Left ventricle myocardium superior (tissue), 1 donor: ENCODE results near the gene MED26. TPM values are rescaled to one million over a fixed set of nuclear protein-coding genes. Genes with fewer than 3 reads are reported as not detected.
"Not testable (repeated sequence)": the region's sequence is repeated elsewhere in the genome, so short reads cannot be mapped to it uniquely, and the experiment has no call there.

Source experiments
- ATAC-seq: fragments of 200-7000 bp; cut with Tn5 transposase; one replicate; pipeline ENCODE4 v1.9.1; 2020; ENCODE audit warnings: mild to moderate bottlenecking, moderate library complexity
- DNase-seq: peaks from one replicate; pipeline ENCODE4 v3.0.0-alpha.2; 2020
- intact Hi-C: fragments of 100-400 bp; cut with micrococcal nuclease; formaldehyde crosslinking; loops from one replicate; pipeline ENCODE4 v1.11.0; 2022
- total RNA-seq: library from RNA; stranded (reverse); fragmentation: NEBNext Ultra II Directional; extraction: Animal tissue kit (Norgen Biotek cat#: 25700); gene quantifications from one replicate; pipeline ENCODE4 v1.2.1, GENCODE V29; 2021
- donor health status: DM: no; HTN: yes; CAD: no; lungs with severe emphysema.

MED26 gene
- total RNA-seq, 1 donor from 2014 or later, result 4.9 TPM

DNA sequence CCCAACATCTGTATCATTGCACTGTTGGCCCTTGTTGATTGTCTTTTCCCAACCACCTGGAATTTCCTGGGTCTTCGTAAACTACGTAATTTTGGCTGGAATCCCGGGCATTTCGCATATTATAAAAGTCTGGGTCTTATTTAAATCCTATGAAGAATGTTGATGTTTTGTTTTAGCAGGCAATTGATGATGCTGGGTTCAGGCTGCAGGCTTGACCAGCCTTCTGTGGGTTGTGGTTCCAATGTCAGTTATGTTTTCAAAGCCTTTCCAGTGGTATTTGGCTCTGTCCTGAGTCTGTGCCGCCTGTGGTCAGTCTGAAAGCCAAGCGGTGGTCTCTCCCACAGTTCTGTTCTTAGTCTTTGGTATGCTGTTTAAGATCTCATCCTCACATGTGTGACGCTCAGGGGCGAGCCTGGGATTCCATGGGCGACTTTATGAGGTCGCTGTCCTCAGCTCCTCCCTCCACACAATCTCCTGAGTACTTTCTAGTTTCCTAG is 68.2 kb downstream of the MED26 start:
- intact Hi-C loops, result no loop called here
- DNase-seq (no peak), ATAC-seq (no peak)

GRCh38 chr19:16554776-16555175 is 73.2 kb downstream of the MED26 start:
- DNase-seq, result no peak
- intact Hi-C loops, result no loop called here
- ATAC-seq, result no peak

DNA sequence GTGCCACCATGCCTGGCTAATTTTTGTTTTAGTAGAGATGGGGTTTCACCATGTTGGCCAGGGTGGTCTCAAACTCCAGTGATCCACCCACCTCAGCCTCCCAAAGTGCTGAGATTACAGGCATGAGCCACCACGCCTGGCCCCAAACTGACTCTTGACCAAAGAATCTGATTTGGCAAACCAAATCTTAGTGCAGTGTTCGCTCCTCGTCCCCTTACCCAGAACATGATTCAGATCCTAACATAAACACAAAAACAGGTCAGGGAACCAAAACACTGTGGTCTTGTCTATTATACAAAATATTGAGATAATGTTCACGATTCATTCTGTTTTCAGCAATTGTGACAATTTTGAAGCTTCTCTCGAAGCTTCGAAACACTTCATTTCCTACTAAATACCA is 76.1 kb downstream of the MED26 start:
- intact Hi-C loops, DNase-seq: not testable (repeated sequence)

GRCh38 chr19:16548956-16549355 is 79.0 kb downstream of the MED26 start:
- no peak for DNase-seq
- no peak for ATAC-seq
- intact Hi-C loops, result no loop called here

More for the DNA sequence above, 76.1 kb downstream of the MED26 start:
- ATAC-seq, result not testable (repeated sequence)

- no peak for ATAC-seq
- intact Hi-C loops, result no loop called here
- no peak for DNase-seq
Measured at GRCh38 chr19:16544473-16545231, 83.4 kb downstream of the MED26 start.

- intact Hi-C loops, ATAC-seq, DNase-seq: not testable (repeated sequence)
Measured at GRCh38 chr19:16543734-16544133, 84.3 kb downstream of the MED26 start.

DNA sequence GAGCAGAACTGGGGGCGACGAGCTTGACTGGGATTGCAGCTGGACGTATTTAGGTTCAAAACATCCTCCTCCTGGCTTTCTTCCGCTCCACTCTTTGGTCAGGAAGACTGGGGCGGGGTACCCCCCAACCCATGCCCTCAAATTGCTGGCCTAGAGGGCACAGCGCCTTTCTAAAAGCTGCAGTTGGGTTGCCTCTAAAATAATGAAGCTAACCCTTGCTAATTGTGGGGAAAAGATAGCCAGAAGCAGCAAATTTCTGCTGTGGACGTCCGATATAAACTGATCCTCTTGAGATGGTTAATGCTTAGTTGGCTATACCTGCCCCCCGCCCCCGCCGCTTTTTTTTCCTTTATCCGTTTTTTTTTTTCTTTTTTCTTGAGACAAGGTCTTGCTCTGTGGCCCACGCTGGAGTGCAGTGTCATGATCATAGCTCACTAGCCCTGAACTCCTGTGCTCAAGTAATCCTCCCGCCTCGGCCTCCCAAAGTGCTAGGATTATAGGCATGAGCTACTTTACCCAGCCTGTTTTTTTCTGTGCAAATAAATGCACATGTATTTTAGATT is 85.0 kb downstream of the MED26 start:
- intact Hi-C loops, result no loop called here
- no peak for DNase-seq
- ATAC-seq, result no peak

DNA sequence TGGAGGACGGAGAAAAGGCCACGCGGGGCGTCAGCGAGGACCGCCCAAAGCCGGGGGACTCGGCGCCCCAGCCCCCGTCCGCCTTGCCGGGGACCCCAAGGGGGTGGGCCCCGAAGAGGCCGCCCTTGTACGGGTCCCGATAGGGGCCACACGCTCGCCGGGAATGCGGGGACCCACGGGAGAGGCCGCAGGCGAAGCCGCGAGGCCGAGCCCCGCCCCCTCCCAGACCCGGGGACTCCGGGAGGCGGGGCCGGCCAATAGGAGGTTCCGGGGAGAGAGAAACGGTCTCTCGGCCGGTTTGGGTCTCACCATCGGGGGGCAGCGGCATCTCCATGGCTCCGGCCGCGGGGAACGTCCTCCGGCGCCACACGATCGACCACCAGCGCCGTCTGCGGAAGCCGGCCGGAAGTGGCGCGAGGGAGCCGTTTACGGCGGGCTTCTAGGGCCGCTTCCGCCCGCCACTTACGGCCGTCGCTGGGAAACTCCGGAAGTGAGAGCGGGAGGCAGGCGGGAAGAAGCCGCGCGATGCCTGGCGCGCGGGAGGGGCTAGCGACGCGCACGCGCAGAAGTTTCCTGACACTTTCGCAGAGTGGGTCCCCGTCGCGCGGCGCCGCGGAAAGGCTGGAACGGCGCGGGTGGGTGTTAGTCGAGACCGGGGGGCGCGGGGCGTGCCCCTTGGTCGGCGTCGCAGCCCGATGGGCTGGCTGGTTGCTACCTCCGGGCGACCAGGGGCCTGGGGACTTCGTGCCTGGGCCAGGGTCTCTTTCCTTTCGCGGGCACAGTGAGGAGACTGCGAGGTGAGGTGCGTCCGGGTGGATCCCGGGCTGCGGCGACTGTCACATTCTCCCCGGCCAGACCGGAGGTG is 85.7 kb downstream of the MED26 start, which contains the start of gene CHERP:
CHERP (minus strand) TSS at position 393 of the 865 bp plus-strand sequence; CDS start at position 334, 59 bp downstream.
- DNase-seq, result peak; percentile 97
- intact Hi-C loops, result no loop called here
- ATAC-seq, result peak; percentile 97

DNA sequence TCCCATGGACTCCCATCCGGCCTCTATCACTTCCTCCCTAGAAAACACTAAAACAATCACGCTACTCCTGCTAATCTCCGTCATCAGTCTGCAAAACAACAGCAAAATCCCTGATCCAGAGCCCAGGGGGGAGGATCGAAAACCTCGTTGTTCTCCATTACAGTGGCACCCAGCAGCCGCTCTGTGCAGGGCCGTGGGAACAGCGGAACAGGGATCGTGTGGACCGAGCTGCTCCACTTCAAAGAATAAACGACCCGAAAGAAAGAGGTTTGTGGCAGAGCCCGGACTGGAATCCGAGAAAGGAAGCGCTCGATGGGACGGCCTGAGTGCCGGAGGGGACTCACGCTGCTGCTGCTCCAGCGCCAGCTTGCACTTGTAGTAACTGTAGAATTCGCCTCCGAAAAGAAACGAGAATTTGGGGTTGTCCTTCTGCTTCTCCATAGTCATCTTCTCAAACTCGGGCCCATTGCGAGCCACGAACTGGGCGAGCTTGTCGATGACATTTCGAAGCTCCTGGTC is 86.4 kb downstream of the MED26 start:
- ATAC-seq (no peak), DNase-seq (no peak)
- intact Hi-C loops, result no loop called here

DNA sequence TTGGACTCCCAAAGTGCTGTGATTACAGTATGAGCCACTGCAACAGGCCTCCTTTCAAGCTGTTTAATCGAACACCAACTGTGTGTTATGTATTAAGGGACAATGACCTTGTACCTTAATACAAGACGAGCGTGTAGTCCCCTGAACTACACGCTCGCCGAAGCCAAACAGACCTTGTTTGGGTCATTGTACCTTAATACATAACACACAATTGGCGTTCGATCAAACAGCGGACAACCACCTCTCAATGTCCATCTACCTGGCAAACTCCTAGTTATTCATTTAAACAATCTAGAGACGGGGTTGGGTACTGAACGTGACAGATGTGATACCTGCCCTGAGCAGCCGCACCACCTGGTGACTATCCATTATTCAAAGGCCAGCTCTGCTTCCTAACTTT is 87.1 kb downstream of the MED26 start:
- DNase-seq (no peak), ATAC-seq (no peak)
- intact Hi-C loops, result no loop called here

GRCh38 chr19:16537111-16537510 is 90.9 kb downstream of the MED26 start:
- ATAC-seq (no peak), DNase-seq (no peak)
- intact Hi-C loops, result no loop called here

DNA sequence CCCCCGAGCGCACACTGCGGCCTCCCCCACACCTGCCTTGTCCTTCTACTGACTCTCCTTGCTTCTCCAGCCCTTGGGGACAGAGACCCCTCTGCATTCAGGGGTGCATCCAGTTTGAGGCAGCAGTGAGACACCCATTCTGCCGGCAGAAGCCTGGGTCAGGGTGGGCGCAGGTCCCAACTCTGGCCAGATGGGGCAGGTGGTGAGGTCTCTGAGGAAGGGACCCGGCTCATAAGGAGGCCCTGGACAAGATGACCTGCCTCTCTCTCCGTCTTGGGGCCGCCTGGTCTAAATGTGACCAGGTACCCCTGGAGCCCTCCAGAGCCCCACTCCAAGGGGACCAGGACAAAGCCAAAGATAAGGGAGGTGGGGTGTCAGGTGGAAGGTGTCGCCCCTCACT is 91.9 kb downstream of the MED26 start:
- no peak for ATAC-seq
- no peak for DNase-seq
- intact Hi-C loops, result no loop called here

- intact Hi-C loops, result no loop called here
- DNase-seq (no peak), ATAC-seq (no peak)
Measured at GRCh38 chr19:16535381-16535780, 92.6 kb downstream of the MED26 start.

DNA sequence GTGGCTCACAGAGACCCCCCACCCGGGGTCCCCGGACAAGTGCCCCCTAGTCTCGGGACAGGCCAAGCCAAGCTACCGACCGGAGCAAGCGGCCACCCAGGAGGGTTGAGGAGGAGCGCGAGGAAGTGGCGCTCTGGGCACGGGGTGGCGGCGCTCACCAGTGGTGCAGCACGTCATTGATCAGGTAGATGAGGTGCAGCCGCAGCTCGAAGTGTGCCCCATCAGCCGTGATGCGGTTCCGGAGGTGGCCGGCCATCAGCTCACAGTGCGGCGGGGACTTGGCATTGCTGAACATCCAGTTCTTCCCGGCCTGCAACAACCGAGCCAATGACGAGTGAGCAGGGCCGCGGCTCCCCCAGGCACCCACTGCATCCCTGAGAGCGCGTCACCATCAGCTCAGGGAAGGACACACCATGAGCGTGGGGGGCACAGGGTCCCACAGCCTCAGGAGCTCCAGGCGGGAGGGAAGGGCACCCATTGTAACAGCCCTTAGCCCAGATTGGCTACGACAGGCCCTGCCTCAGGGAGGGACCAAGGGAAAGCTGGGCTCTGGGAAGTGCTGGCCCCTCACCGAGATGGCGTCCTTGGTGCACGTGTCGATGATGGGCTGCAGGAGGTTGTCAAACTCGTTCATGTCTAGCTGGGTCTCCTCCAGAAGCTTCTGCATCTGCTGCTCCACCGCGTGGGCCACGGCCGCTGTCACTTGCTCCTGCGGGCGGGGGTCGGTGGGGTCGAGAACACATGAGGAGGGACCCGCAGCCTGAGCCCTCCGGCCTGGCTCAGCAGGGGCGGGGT is 95.4 kb downstream of the MED26 start:
- no peak for ATAC-seq
- intact Hi-C loops, result no loop called here
- DNase-seq, result no peak

GRCh38 chr19:16531380-16531669 is 96.7 kb downstream of the MED26 start:
- intact Hi-C loops, result no loop called here
- ATAC-seq (no peak), DNase-seq (no peak)

- no peak for DNase-seq
- no peak for ATAC-seq
- intact Hi-C loops, result no loop called here
Measured at GRCh38 chr19:16530540-16531379, 97.2 kb downstream of the MED26 start.

GRCh38 chr19:16529466-16530144 is 98.4 kb downstream of the MED26 start:
- ATAC-seq, result no peak
- no peak for DNase-seq
- intact Hi-C loops, result no loop called here
